Activated CD4-positive, alpha-beta T cell treated with anti-CD3 and anti-CD28 coated beads, Interleukin-2, amount 50 U/mL, for 1 hour (primary cell): Measurements from ENCODE around the gene IQCE.
"Not testable (repeated sequence)": the region's sequence is repeated elsewhere in the genome, so short reads cannot be mapped to it uniquely, and the experiment has no call there.

Experiments used
- DNase-seq: peaks from one replicate; pipeline ENCODE4 v3.0.0-alpha.2; 2020

IQCE gene

DNA sequence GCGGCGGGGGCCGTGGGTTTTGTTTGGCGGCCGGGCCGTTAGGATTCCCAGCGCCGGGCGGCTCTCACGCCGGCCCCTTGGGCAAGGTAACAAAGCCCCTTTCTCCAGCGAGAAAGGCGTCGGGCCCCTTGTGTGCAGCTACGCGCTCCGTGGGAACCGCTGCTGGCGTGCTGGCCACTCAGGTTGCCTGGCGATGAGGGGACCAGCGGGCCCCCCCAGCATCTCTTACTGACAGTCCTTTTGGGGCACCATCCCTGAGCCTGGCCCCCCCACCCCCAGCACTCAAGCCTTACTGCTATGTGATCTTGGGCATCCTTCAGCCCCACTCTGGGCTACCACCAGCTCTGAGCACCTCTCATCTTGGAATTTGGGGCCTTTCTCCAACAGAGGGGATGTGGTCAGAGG is 37.4 kb upstream of the IQCE start:
- DNase-seq = no peak

DNA sequence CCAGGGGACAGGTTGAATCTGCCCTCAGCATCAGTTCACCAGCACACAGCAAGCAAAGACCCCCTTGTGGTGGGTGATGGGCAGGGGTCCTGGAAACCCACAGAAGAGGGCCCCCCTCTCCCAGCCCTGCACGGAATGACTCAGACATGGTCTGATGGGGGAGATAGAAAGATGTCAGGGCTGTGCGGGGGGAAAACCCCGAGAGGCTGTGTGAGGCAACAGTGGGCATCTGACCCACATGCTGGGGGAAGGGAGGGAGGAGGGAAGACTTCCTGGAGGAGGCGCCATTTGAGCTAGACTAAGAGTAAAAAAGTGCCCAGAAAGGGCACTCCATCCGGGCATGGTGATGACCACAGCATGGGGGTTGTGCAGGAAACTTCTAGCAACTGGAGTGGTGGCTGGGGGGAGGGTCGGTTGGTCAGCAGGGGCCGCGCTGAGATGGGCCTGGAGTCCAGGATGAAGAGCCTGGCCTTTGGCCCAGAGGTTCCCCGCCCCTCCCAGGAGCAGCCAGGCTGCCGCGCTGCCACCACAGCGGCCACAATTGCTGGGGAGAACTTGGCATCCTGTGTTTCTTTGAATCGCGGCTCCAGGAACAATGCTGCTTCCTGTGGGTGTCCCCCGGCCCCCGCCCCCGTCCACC is 36.7 kb upstream of the IQCE start:
- DNase-seq = peak; percentile 66

DNA sequence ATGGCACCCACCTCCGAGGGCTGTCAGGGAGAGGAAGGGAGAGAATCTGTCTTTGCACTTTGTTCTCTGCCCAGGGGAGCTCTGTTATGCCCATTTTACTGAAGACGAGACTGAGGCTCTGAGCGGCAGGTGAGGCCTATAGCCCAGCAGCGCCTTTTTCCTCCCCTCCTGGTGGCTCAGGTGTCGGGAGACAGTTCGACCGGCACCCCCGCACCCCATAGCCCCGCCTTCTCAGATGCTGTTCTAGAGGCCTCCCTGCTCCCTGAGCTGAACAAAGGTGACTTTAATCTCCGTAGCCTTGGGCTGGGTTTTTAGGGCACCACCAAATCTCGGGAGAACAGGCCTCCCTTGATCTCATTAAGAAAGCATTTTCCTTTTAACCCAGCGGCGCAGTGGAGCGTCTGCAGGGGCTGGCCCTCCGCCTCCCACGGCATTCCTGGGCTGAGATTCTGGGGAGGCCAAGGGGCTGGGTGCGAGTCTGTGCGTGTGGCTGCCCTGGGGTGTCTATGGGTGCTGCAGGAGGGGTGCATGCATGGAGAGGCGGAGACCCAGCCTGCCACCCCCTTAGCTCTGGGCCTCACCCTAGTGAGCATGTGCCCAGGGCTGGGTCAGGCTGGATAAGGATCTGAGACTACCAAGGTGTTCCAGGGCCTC is 35.9 kb upstream of the IQCE start:
- DNase-seq = no peak

DNA sequence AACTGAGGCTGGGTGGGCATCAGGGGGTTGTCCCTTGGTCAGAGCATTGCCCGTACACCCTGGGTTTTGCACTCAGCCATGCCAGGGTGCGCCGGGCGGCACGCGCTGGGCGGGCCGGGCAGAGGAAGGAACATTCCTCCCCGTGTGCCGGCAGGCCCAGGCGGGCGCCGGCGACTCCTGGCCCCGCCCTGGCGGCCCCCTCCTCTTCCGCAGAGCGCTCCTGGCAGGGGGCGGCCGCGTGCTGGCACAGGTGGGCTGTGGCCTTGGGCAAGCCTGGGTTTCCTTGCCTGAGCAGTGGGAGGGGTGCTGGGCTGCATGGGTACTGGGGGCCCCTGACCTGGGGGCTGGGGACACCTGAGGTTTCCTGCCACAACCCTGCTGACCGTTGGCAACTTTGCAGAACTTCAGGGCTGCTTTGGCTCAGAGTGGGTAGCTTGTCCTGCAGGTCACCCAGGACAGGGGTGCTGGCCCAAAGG is 35.3 kb upstream of the IQCE start:
- DNase-seq = no peak

DNA sequence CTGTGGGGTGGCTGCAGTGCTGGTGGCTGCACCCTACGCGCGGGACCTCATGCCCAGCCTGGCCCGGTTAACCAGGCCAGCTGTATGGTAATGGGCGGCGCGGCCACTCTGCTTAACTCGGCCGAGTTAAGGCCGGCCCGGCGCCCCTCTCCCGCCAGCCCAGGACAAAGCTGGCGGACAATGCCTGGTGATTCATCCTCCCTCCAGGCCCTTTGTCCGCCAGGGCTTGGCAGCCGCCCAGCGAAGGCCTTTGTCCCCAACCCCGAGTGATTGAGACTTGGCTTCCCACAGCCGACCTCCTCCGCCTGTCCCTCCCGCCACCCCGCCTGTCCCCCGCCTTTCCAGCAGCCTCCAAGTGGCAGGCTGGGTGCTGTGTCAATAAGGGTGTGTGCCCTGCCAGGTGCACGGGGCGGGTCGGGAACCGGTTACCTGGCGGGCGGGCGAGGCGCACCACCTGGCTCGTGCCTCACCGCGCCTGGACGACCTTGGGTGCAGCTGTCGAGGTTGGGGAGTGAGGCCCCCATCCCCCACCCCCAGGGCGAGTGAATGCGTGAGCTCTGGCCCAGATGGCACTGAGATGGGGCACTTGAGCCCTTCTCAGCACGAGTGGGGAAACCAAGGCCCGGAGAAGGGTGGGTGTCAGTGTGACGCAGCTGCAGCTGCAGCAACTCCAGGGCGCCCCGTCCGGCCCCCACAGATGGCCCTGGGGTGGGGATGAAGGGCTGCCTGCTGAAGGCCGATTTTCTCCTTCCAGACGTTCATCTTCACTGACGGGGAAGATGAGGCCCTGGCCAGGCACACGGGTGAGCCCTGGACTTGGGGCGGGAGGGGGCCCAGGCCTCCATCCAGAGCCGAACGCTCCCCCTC is 34.6 kb upstream of the IQCE start:
- DNase-seq = no peak

DNA sequence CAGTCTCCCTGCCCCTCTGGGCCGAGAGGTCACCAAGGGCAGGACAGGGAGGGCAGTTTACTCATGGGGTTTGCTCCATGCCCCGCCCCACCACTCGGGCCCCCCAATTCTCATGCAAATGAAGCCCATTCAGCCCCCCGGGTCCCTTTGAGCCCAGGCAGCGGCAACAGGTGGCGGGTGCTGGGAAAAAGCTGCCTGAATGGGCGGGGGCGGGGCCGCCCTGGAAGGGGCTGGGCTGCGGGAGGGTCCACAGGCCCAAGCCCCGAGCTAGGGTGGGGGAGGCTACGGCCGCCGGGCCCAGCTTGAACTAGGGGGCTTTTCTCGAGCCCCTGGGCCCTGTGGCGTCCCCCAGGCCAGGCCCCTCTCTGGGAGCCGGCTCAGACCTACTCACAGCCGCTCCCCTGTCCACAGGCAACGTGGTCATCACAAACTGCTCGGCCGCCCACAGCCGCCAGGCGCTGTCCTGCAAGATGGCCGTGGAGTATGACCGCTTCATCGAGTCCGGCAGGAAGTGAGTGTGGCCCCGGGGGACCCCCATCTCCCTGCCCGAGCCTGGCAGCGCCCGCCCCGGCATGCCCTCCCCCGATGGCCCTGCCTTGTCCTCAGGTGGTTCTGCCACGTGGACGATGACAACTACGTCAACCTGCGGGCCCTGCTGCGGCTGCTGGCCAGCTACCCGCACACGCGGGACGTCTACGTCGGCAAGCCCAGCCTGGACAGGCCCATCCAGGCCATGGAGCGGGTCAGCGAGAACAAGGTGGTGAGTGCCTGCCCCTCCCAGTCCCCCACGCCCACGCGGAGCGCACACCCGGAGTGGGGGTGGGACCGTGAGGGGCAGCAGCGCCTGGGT is 33.7 kb upstream of the IQCE start:
- no peak for DNase-seq

DNA sequence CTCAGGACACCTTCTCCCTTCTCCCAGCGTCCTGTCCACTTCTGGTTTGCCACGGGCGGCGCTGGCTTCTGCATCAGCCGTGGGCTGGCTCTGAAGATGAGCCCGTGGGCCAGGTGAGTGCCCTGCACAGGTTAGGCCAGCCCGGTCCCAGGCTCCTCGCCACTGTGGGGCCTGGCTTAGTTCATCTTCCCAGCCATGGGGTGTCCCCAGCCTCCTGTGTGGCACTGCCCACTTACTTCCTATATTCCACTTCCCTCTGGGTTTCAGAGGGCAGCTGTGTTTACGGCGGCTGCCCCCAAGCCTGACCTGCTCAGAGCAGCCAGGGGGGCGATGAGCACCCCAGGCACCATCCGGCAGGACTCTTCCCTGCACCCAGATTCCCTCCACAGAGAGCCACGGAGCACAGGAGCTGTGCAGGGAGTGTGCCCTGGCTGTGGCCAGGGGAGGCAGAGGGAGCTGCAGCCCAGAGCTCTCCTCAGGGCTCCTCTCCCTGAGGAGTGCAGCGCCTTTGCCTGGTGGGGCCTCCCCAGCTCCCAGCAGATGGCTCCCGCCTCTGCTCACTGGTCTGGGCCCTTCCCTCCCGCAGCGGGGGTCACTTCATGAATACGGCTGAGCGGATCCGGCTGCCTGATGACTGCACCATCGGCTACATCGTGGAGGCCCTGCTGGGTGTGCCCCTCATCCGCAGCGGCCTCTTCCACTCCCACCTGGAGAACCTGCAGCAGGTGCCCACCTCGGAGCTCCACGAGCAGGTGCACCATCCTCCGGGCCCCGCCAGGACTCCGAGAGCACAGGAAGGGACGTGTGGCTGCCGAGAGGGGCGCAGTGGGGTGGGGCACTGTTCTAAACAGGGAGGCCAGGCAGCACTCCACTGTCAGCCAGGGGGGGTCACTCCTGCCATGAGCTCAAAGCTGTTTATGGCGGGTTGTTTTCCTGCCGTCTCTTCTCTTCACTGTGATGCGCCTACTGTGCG is 32.8 kb upstream of the IQCE start:
- no peak for DNase-seq

DNA sequence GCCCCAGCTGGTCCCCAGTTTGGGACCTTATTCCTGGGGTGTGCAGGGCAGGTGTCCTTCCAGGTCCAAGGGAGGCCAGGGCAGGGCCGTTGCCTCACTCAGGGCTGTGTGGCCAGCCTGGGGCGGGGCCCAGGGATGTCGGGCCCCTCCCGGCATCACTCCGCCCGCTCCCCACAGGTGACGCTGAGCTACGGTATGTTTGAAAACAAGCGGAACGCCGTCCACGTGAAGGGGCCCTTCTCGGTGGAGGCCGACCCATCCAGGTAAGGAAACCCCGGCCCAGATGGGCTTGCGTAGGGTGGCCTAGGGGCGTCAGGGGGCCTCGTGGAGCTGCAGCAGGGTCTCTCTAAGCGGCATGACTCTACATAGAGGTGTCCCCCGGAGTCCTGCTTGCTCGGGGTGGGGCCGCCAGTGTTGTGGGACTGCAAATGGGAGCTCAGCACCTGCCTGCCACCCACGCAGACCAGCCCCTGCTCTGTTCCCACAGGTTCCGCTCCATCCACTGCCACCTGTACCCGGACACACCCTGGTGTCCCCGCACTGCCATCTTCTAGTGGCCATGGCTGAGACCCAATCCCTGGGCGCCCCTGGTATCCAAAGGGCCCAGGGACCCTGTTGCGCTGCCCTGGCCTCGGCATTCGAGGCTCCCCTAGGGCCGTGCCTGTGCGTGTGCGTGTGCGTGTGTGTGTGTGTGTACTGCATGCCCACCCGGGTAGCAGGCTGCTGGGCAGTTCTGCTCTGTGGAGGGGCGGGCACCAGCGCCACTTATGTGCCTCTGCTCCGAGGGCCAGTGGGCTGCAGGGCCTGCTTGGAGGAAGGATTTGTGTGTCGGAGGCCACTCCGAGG is 31.9 kb upstream of the IQCE start:
- DNase-seq = no peak

DNA sequence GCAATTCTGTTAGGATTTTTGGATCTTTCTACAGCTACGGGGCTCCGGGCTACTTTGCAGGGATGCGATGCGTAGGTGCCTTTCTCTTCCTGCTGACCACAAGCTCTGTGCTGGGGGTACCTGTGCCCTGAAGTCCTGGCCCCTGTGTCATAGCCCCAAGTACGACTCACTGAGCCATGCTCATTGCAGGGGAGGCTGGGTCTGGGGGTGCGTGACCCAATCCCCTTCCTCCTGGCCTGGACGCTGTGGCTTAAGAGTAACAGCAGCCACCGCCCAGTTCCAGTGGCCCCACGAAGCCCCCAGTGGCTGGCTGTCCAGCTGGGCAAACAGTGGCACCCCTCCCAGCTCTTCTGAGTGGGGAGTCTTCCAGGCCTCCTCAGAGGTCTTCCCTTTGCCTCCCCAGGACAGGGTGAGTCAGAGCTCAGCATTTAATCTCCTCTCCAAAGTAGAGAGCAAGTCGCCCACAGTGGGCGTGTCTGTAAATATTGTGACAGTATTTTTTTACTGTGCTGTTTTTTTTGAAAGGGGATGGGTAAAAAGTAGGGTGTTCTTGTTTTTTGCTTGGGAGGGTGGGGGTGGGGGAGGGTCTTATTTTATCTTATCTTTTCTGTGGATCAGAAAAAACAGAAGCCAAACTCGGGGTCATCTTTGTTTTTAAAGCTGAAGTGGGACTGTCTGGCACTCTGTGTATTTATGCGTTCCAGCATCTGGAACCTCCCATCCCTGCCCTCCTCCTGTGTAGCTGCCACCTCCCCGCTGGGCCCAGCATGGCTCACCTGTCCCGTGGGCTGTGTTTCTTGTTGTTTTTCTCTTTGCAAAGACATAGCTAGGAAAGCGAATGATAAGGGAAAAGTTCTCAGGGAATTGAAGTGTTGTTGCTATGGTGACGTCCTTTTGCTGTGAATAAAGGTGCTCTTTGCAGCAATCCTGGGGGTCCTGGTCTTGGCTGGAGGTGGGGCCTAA is 31.0 kb upstream of the IQCE start:
- DNase-seq = peak; percentile 57

DNA sequence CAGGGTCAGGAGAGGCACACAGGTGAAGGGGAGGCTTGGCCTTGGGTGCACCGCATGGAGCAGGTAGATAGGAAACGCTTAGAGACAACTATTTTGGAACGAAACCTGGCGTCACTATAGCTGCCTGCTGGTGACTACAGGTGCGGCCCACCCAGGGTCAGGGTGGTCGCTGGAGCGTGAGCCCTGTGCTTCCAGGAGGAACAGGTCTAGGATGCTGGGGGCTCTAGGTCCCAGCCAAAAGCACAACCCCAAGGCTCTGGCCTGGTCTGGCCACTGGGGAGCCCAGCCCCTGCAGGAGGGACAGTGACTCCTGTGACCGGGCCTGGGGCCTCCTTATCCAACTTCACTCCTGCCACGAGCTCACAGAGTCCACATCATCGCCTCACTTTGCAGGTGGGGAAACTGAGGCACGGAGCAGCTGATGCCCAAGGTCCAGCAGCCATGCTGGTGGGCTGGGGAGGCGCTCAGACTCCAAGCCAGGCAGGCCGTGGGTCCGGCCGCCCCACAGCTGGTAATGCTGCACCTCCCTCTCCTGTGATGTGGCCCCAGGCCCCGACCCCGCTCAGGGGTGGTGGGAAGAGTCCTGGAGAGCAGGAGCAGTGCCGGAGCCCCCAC is 30.2 kb upstream of the IQCE start:
- DNase-seq = no peak

DNA sequence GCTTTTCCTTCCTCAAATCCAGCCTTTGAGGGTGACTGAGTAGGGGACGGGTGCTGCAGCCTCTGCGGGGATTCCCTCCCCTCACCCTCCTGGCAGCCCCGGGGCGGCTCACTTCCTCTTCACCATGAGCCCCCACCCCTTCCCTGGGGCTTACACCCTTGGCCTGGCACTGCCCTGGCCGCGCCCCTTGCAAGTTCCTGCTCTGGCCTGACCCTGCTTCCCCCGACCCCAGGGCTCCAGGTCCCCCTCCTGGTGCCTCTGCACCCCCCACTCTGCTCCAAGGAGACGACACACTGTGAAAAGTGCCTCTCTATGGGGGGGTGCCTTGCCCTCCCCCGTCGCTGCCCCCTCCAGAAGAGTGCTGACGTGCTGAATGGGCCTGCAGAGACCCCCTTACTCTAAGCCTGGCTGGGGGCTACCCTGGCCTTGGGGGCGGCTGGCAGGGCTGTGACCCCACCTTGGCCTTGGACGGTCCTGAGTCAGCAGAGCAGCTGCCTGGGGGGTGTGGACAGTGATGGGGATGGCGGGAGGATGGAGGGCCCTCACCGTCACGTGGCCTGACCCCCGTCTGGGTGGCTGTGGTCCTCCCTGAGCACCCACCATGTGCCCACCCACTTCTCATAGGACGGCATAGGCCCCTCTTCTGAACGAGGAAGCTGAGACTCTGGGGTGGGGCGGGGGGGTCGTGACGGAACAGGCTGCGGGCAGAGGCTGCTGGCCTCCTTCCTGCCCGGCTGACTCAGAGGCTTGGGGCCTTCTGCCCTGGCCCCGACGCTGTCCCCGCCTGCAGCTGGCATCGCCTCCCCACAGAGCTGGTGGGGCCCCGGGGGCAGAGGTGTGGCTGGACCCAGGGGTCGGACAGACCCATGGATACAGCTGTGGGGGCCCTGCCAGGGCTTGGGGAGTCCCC is 29.4 kb upstream of the IQCE start:
- peak; percentile 46 for DNase-seq

DNA sequence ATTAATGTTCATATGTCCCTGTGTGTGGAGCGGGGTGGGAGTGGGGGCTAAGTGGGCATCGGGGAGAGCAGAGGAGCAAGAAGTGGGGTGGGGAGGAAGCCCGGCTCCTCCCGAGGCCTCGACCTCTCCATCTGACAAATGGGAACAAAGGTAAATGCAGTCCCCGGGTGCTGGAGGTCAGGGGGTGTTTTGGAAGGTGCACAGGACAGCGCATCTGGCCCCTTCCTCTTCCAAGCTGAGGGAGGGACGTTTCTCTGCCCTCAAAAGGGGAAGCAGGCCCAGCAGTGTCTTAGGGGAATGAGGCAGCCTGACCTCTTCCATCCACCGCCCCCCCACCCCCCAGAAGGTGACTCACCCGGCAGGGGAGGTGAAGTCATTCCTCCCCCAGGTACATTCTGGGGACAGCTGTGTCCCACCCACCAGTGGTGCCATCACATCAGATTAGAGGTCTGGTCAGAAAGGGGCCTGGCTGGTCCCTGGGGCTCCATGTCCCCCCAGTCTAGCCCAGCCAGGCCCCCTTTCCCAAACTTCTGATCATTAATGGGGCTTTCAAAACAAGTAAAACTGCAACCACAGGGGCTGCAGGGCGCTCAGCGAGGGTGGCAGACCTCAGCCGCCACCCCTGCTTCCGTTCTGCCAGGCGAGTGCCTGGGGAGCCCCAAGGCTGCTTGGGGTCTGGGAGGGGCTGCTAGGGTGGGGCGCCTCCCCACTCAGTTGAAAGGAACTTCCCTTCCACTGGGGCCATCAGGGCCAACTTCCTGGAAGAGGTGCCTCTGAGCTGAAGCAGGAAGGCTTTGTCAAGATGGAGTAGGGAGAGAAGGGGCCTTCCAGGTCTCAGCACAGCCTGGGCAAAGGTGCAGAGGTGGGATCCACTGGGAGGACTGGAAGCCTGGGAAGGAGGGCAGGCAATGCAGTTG is 28.4 kb upstream of the IQCE start:
- peak; percentile 73 for DNase-seq

DNA sequence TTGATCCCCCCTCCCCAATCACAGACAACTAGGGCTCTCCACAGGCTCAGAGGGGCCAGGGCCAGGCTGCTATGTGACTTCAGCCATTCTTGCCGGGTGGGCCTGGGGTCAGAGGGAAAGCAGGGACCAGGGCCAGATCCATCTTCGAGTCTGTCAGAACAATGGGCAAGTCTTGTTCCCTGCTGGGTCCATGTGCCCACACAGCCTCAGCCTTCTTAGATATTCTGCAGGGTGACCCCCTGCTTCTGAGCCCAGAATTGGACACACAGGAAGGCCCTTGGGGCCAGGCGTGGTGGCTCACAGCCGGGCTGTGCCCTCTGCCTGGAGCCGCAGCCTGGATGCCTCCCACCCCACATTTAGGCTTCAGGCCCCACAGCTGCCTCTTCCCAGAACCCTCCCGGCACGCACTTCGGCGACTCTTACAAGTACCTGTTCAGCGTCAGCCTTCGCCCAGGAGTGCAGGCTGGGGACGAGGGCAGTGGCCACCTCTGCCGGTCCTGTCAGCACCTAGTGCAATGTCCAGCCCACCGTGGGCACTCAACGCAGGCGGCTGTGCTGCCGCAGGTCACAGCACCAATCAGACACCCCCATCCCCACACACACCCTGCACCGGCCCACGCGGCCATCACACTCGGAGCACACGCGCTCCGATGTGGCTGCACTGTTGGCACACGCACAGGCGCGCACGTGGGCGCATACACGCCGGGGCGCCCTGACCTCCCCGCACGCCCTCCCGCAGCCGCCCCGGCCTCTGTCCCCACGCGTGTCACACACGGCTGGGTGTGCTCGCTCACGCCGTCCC is 27.6 kb upstream of the IQCE start:
- DNase-seq = not testable (repeated sequence)

DNA sequence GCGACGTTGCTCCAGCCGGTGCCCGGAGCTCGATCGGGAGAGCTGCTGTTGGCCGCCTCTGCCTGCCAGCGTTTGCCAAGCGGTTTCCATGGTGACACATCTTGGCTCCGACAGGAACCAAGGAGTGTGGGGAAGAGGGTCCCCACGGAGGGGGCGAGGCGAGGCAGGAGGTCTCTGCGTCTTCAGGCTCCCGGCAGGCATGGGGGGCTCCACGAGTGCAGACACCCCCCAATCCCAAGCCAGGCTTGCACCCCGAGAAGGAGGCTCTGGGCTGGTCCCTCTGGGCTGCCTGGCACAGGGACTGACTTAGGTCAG is 27.0 kb upstream of the IQCE start:
- not testable (repeated sequence) for DNase-seq

DNA sequence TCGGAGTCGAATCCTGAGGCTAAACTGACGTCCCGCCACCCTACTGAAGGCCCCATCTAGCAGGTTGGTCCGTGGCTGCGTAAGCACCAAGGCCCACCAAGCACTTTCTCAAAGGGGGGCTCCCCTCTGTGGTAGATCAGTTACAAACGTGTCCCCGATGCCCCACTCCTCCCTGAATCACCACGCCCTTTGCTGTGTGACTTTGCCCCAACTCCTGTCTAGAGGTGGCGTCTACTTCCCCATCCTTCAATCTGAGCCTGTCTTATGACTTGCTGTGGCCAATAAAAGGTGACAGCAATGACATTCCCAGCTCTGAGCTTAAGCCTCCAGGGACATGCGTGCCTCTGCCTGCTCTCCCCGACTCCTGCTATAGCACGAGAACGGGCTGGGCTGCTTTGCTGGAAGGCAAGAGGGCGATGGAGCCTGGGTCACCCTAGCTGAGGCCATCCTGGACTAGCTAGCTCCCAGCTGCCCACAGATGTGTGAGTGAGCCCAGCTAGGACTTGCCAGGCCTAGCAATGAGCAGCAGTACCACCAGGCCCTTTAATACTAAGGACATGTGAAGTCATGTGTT is 26.5 kb upstream of the IQCE start:
- DNase-seq = not testable (repeated sequence)

DNA sequence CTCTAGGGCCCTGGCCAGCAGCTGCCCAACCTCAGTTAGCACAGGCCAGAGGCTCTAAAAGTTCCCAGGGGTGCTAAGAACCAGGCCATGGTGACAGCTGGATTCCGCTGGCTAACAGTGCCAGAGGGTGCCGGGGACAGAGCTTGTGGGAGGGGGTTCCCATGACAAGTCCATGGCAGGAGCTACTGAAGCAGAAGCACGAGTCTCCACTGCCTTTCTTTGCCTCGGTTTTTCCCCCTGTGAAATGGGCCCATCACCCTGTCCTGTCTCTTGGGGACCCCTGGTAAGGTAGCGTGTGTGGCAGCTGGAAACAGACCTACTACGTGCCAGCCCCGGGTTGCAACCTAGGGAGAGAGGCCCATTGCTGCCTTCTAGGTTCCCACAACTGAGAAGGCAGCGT is 26.0 kb upstream of the IQCE start:
- DNase-seq = not testable (repeated sequence)
